ENCODE results near the gene FSD2. TPM values are rescaled to one million over a fixed set of nuclear protein-coding genes. Genes with fewer than 3 reads are reported as not detected.

The FSD2 gene
- total and polyA plus RNA-seq, 10 of the 15 experiments (the other 5 are each of a cell fraction or from before 2014, with no cell fraction given): under 0.01 to 0.39 (median 0.07) TPM; not detected in 3

GRCh38 chr15:82731527-82731926 is 74.3 kb downstream of the FSD2 start:
- no peak for TF ChIP-seq PRDM15 (CRISPR knock-in tag; IDR thresholded peaks at IDR 0.05)
- TF ChIP-seq ATF7 (IDR thresholded peaks at IDR 0.05; ENCODE audit: low read depth): no peak
- TF ChIP-seq JUNB (IDR thresholded peaks at IDR 0.05): peak; percentile 25; the same call in 1 of the 2 replicates
- TF ChIP-seq NFIC (IDR thresholded peaks at IDR 0.05; ENCODE audit: low read depth, low read length): no peak
- ChIA-PET SMC1A (ENCODE audit: uncharacterized antibody, unreplicated experiment) (interaction anchor here (0.6 kb wide), 1 partner anchor 59 kb away, joined by 3 read pairs; no protein-coding TSS in a partner anchor), POLR2A (interaction anchor here (0.7 to 1.3 kb wide), 2 partner anchors 18 to 94 kb away, joined by 4 to 5 read pairs; no protein-coding TSS in a partner anchor), CTCF (interaction anchor here (0.6 to 0.7 kb wide), 2 partner anchors 136 to 351 kb away, joined by 4 read pairs; no protein-coding TSS in a partner anchor), RAD21 (ENCODE audit: unreplicated experiment) (no interaction called here)
- in situ Hi-C loops (cut with MboI): no loop called here
- Histone ChIP-seq H3K9ac (ENCODE audit: control insufficient read depth, insufficient read depth, low read length) (no peak overlapping the region), H3K79me2 (ENCODE audit: control insufficient read depth, insufficient read depth, low read length) (no peaks in the 10 kb centered on the region), H3K27ac (ENCODE audit: control insufficient read depth, insufficient read depth) (no peak overlapping the region), H3K9me3 (replicated peaks; ENCODE audit: control insufficient read depth, insufficient read depth, low read length) (no peaks in the 10 kb centered on the region), H4K20me1 (ENCODE audit: control insufficient read depth, insufficient read depth) (no peaks in the 10 kb centered on the region), H3K4me3 (no peak overlapping the region), H3K4me1 (ENCODE audit: control insufficient read depth, insufficient read depth, low read length) (no peaks in the 10 kb centered on the region), H3K4me2 (ENCODE audit: control insufficient read depth, insufficient read depth) (no peak overlapping the region), H3K27me3 (replicated peaks in 1 of 2; ENCODE audit: control insufficient read depth in 2 of 2, insufficient read depth in 2 of 2, low read length in 1 of 2) (no peaks in the 10 kb centered on the region), H3K36me3 (ENCODE audit: control insufficient read depth in 2 of 2, insufficient read depth in 2 of 2, low read length in 1 of 2) (no peaks in the 10 kb centered on the region; a peak in 1 of 4 replicates), H2AFZ (ENCODE audit: control insufficient read depth, low read depth, low read length) (no peak overlapping the region)
- FAIRE-seq (no peak), DNase-seq (ENCODE audit: low read depth, low spot score) (no peak), ATAC-seq (no peak)
- intact Hi-C loops (cut with micrococcal nuclease; ENCODE audit: unreplicated experiment): no loop called here
- WGBS (ENCODE audit: insufficient coverage, insufficient replicate concordance, low lambda C conversion rate, missing lambda C conversion rate): 50% methylated on average over 1 of the region's 2 CpGs
- BruUV-seq (replicated peaks): no TSS peak

Measured in GM12878 (cell line).